22Rv1 (cell line): ENCODE measurements around the gene RPP30.

ENCODE experiments used
- ZFX ChIP-seq: fragments of 450-650 bp; IDR thresholded peaks from 2 replicates; pipeline ENCODE4 v1.6.1; 2017; ENCODE audit warnings: antibody characterized with exemption, borderline replicate concordance
- TF ChIP-seq, protein P1 (sequence below): fragments of 450-650 bp; IDR thresholded peaks from 2 replicates; pipeline ENCODE4 v1.5.1; 2017; ENCODE audit warnings: mild to moderate bottlenecking

DNA sequence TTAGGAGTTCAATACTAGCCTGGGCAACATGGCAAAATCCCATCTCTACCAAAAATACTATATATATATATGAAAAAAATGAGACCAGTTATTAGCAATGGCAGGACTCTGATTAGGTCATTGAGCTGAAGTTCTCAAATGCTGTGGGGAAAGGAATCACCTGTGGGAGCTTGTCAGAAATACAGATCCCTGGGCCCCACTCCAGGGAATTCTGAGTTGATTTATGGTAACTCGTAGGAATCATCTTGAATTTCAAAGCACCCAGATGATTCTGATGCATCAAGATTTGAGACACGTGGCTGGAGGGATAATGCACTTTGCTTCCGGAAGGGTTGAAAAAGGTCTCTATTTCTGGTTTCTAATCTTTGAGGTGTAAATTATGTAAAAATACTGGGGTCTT, 50.1 kb downstream of the RPP30 start:
- TF ChIP-seq, protein P1, sequence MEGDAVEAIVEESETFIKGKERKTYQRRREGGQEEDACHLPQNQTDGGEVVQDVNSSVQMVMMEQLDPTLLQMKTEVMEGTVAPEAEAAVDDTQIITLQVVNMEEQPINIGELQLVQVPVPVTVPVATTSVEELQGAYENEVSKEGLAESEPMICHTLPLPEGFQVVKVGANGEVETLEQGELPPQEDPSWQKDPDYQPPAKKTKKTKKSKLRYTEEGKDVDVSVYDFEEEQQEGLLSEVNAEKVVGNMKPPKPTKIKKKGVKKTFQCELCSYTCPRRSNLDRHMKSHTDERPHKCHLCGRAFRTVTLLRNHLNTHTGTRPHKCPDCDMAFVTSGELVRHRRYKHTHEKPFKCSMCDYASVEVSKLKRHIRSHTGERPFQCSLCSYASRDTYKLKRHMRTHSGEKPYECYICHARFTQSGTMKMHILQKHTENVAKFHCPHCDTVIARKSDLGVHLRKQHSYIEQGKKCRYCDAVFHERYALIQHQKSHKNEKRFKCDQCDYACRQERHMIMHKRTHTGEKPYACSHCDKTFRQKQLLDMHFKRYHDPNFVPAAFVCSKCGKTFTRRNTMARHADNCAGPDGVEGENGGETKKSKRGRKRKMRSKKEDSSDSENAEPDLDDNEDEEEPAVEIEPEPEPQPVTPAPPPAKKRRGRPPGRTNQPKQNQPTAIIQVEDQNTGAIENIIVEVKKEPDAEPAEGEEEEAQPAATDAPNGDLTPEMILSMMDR: no peak
- TF ChIP-seq ZFX: no peak
